Measurements from ENCODE around the gene OVAAL. TPM values are rescaled to one million over a fixed set of nuclear protein-coding genes. Genes with fewer than 3 reads are reported as not detected.

The OVAAL gene
- total RNA-seq, 2 donors from 2014 or later, result 0.62 TPM; not detected in 1

DNA sequence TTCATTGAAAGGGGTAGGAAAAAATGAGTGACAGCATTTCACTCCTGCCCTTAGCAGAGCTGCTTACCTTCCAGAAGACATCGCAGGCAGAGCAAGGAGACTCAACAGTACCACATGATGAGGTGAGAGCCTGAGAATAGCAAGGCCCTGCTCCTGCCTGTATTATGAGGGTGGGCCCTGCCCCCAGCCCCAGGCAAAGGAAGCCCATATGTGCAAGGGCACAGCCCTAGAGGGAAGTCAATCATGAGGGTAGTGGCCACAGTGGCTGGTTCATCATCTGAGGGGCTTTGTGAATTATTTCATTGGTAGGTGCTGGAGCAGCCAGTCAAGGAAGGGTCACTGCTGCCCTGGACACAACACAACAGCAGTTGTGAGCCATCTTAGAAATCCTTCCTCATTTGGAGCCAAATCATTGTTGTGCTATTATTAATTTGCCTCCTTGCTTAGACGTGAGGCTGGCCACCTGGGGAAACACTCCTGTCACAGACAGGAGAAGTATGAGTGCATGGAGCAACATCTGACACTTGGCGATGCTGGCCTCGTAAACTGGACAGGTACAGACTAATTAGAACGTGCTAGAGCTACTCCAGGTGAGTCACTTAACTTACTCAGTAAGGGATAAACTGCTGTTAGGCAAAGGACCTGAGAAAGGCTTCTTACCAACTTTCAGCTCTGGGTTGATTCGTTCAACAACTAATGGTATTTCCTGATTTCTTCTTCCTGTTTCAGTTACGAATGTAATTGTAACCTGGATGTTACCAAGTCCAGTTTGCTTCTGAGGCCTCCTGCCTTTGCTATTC, 33.6 kb upstream of the OVAAL start:
- peaks cover 3% of the 10 kb centered on the region for H3K4me1 ChIP-seq (replicated peaks)
- no peak overlapping the region for H3K4me3 ChIP-seq
- H3K9me3 ChIP-seq, result no peaks in the 10 kb centered on the region
- H3K36me3 ChIP-seq, result no peaks in the 10 kb centered on the region
- WGBS, result 42% methylated on average over 7 of the region's 7 CpGs
- TF ChIP-seq, protein P1, sequence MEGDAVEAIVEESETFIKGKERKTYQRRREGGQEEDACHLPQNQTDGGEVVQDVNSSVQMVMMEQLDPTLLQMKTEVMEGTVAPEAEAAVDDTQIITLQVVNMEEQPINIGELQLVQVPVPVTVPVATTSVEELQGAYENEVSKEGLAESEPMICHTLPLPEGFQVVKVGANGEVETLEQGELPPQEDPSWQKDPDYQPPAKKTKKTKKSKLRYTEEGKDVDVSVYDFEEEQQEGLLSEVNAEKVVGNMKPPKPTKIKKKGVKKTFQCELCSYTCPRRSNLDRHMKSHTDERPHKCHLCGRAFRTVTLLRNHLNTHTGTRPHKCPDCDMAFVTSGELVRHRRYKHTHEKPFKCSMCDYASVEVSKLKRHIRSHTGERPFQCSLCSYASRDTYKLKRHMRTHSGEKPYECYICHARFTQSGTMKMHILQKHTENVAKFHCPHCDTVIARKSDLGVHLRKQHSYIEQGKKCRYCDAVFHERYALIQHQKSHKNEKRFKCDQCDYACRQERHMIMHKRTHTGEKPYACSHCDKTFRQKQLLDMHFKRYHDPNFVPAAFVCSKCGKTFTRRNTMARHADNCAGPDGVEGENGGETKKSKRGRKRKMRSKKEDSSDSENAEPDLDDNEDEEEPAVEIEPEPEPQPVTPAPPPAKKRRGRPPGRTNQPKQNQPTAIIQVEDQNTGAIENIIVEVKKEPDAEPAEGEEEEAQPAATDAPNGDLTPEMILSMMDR (IDR thresholded peaks at IDR 0.05), result no peak
- TF ChIP-seq POLR2A (IDR thresholded peaks at IDR 0.05), result no peak
- TF ChIP-seq POLR2AphosphoS5 (IDR thresholded peaks at IDR 0.05), result no peak
- intact Hi-C loops (cut with DNase I), result no loop called here
- DNase-seq (ENCODE audit: low spot score), result no peak
- no peaks in the 10 kb centered on the region for H3K27me3 ChIP-seq (replicated peaks; ENCODE audit: insufficient read depth)
- H3K27ac ChIP-seq, result no peak overlapping the region

DNA sequence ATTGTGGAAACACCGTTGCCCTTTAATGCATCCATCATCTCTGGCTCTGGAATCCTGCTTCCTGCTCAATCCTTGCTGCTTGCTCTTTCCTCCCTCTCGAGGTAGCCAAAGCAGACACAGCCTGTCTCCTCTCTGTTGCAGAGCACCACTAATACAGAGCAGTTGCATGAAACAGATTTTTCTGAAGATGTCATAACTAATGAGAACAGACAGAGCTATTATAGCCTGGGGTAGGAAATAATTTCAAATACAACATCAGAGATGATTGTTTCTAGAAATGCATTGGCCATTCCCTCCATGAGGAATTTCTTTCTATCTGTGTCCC, 33.1 kb upstream of the OVAAL start:
- Histone ChIP-seq H3K36me3 (no peaks in the 10 kb centered on the region), H3K4me1 (replicated peaks) (peaks cover 3% of the 10 kb centered on the region), H3K27ac (no peak overlapping the region), H3K9me3 (no peaks in the 10 kb centered on the region), H3K27me3 (replicated peaks; ENCODE audit: insufficient read depth) (no peaks in the 10 kb centered on the region), H3K4me3 (no peak overlapping the region)
- no peak for TF ChIP-seq POLR2AphosphoS5 (IDR thresholded peaks at IDR 0.05)
- TF ChIP-seq, protein P1 (IDR thresholded peaks at IDR 0.05), result no peak
- TF ChIP-seq POLR2A (IDR thresholded peaks at IDR 0.05), result no peak
- DNase-seq (ENCODE audit: low spot score), result no peak
- intact Hi-C loops (cut with DNase I), result no loop called here
- WGBS, result 32% methylated on average over 2 of the region's 2 CpGs

DNA sequence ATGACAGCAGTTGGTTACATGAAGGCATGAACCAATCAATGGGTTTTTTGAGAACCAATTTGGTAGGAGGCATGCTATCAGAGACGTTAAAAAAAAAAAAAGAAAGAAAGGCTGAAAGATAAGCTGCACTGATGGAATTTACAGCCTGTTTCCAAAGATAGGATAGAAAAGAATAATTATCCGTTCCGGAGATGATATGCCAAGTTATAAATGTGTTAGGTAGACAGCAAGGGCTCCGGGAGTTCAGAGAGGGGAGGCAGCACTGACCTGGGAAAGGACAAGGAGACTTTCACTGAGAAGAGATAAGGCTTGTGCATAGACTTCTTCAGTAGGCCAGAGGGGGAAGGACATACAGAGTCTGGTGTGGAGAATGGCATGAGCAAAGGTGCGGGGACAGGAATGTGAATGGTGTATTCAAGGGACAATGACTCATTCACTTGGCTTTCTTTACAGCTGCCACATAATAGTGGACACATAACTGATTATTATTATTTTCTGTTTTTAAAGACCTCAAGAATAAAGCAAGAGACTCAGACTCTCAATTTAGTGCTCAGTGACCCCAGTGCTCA, 31.6 kb upstream of the OVAAL start:
- no peak for DNase-seq (ENCODE audit: low spot score)
- TF ChIP-seq POLR2AphosphoS5 (IDR thresholded peaks at IDR 0.05) (no peak), POLR2A (IDR thresholded peaks at IDR 0.05) (no peak)
- TF ChIP-seq, protein P1 (IDR thresholded peaks at IDR 0.05), result no peak
- H3K27ac ChIP-seq, result no peak overlapping the region
- H3K4me3 ChIP-seq, result no peak overlapping the region
- WGBS, result 55% methylated on average over 5 of the region's 5 CpGs
- H3K27me3 ChIP-seq (replicated peaks; ENCODE audit: insufficient read depth), result no peaks in the 10 kb centered on the region
- H3K9me3 ChIP-seq, result no peaks in the 10 kb centered on the region
- no peaks in the 10 kb centered on the region for H3K36me3 ChIP-seq
- H3K4me1 ChIP-seq (replicated peaks), result peaks cover 3% of the 10 kb centered on the region
- intact Hi-C loops (cut with DNase I), result no loop called here

DNA sequence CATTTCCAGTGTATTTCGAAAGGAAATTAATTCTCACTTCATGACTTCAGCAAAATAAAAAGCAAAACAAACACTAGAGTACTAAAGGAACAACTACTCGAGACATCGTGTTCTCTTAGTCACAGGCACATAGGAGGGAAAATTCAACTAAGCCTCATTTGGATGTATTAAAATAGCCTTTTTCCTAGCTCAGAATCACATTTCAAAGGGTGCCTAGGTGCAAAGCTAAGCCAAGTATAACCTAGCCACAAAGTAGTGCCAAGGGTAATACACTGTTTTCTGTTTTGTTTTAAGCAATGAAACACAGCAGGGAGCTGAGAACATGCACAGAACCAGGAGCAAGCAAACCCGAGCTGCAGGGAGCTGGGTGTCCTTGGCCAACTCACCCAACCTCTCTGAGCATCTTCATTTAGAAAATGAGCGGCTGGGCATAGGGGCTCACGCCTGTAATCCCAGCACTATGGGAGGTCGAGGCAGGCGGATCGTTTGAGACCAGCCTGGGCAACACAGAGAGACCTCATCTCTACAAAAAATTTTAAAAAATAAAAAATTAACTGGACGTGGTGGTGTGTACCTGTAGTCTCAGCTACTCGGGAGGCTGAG, 29.8 kb upstream of the OVAAL start:
- whole genome bisulfite sequencing, result 66% methylated on average over 11 of the region's 11 CpGs
- H3K36me3 ChIP-seq, result no peaks in the 10 kb centered on the region
- H3K4me3 ChIP-seq, result no peak overlapping the region
- TF ChIP-seq, protein P1 (IDR thresholded peaks at IDR 0.05), result no peak
- TF ChIP-seq POLR2A (IDR thresholded peaks at IDR 0.05) (no peak), POLR2AphosphoS5 (IDR thresholded peaks at IDR 0.05) (peak; percentile 93)
- intact Hi-C loops (cut with DNase I), result no loop called here
- no peaks in the 10 kb centered on the region for H3K9me3 ChIP-seq
- no peaks in the 10 kb centered on the region for H3K27me3 ChIP-seq (replicated peaks; ENCODE audit: insufficient read depth)
- H3K27ac ChIP-seq, result peak overlapping the region; percentile 47 to 65
- H3K4me1 ChIP-seq (replicated peaks), result peaks cover 3% of the 10 kb centered on the region
- DNase-seq (ENCODE audit: low spot score), result peak; percentile 17
